Vein endothelial cell (primary cell): ENCODE results near the gene NR4A3. TPM values are rescaled to one million over a fixed set of nuclear protein-coding genes. Genes with fewer than 3 reads are reported as not detected.

Experiments used
- total RNA-seq: library from RNA; depleted of rRNA; stranded (reverse); fragments of >200 nt; gene quantifications from 2 replicates; pipeline ENCODE4 v1.2.3, GENCODE V29; 2012

The NR4A3 gene
- total RNA-seq: under 0.01 and 0.19 TPM in 2 replicates

GRCh38 chr9:99821396-99822108, at the start of gene NR4A3:
Gene NR4A3, plus strand, starts transcription at chr9:99821885. Its CDS starts 6,158 bp downstream, at chr9:99828043.

DNA sequence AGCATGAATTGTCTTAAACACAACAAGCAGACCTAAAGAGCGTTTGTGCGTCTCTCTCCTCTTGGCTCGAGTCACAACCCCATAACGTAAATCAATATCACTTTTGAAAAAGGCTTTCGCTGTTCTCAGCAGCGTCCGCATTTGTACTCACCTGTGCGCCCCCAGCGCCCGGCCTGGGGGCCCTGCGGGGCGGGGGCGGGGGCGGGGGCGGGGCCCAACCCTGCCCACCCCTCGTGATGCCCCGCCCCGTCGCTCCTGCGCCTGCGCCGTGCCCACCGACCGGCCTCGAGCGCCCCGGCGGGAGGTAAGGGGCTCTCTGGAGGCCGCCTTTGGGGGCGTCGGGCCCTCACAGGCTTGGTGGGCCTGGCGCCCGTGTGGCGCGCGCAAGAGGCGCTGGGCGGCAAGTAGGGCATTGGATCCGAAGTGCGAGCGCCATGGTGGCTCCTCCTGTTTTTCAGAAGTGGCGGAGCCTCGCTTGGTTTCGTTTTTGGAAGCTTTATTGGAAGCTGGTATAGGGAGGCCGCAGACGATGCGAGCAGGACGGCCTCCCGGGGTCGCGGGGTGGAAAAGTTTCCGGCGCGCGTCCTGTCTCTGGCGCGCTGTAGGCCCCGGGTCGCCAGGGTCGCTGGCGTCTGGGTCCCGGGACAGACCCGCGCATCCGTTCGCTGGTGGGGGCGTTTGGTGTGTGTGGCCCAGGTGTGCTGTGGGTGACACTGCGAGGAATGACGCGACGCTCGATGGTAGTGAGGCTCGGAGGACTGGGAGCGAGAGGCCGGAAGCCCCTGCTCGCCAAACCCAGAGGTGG, 84.9 kb downstream of the NR4A3 start, which contains the start of gene STX17:
TSS of gene STX17 (plus strand) at position 252 of the 805 bp plus-strand sequence. CDS start 8,586 bp downstream, outside the sequence.

Other genes starting within 250 kb of the NR4A3 start
- gene STX17, start 84.8 kb downstream of the NR4A3 start, total RNA-seq: 20.9 and 22.2 TPM in 2 replicates